ENCODE measurements around the gene APBB3.

GRCh38 chr5:140595538-140596300, 31.3 kb upstream of the APBB3 start:
- TF ChIP-seq POLR2A (IDR thresholded peaks at IDR 0.05) = no peak
- TF ChIP-seq CTCF (IDR thresholded peaks at IDR 0.05) = no peak

Measured in thyroid gland (tissue), 4 donors.